Measurements from ENCODE around the gene NT5C2. TPM values are rescaled to one million over a fixed set of nuclear protein-coding genes. Genes with fewer than 3 reads are reported as not detected.
A peak's percentile ranks its signal among the peaks of the same experiment; 100 is the strongest.
"Not testable (repeated sequence)": the region's sequence is repeated elsewhere in the genome, so short reads cannot be mapped to it uniquely, and the experiment has no call there.

NT5C2 gene
- total RNA-seq, 2 experiments from 2014 or later, result 68.9 to 69.4 TPM

- H3K27ac Mint-ChIP-seq, result peak overlapping the region; percentile 25
- no peak for ATAC-seq (ENCODE audit: low read depth)
Observed at GRCh38 chr10:103171278-103171677, 21.8 kb downstream of the NT5C2 start.

GRCh38 chr10:103168438-103168837 is 24.6 kb downstream of the NT5C2 start:
- peaks cover 22% of the 10 kb centered on the region for H3K36me3 Mint-ChIP-seq
- peaks cover 4% of the 10 kb centered on the region for H3K4me1 Mint-ChIP-seq
- no peak overlapping the region for H3K27ac Mint-ChIP-seq
- H3K9me3 Mint-ChIP-seq, result no peaks in the 10 kb centered on the region
- ATAC-seq (ENCODE audit: low read depth), result no peak
- DNase-seq, result no peak
- no peaks in the 10 kb centered on the region for H3K27me3 Mint-ChIP-seq
- POLR2A ChIA-PET, result interaction anchor here (0.7 kb wide), 1 partner anchor 9 kb away, joined by 4 read pairs; no protein-coding TSS in a partner anchor
- H3K4me3 Mint-ChIP-seq, result no peak overlapping the region

More at GRCh38 chr10:103171278-103171677, 21.8 kb downstream of the NT5C2 start:
- DNase-seq, result no peak
- Mint-ChIP-seq H3K4me3 (no peak overlapping the region), H3K36me3 (peaks cover 19% of the 10 kb centered on the region), H3K27me3 (no peaks in the 10 kb centered on the region), H3K4me1 (peaks cover 4% of the 10 kb centered on the region), H3K9me3 (no peaks in the 10 kb centered on the region)
- POLR2A ChIA-PET, result no interaction called here

- DNase-seq; H3K4me3 Mint-ChIP-seq; POLR2A ChIA-PET; ATAC-seq (ENCODE audit: low read depth); H3K4me1 Mint-ChIP-seq; H3K27me3 Mint-ChIP-seq; H3K27ac Mint-ChIP-seq; H3K9me3 Mint-ChIP-seq: not testable (repeated sequence)
- H3K36me3 Mint-ChIP-seq, result peaks cover 26% of the 10 kb centered on the region
Observed at GRCh38 chr10:103167554-103167953, 25.5 kb downstream of the NT5C2 start.

- Mint-ChIP-seq H3K27me3 (no peaks in the 10 kb centered on the region), H3K9me3 (no peaks in the 10 kb centered on the region), H3K4me1 (peaks cover 4% of the 10 kb centered on the region), H3K27ac (no peak overlapping the region), H3K36me3 (peaks cover 30% of the 10 kb centered on the region), H3K4me3 (no peak overlapping the region)
- no peak for ATAC-seq (ENCODE audit: low read depth)
- POLR2A ChIA-PET, result no interaction called here
- no peak for DNase-seq
Observed at GRCh38 chr10:103166523-103166922, 26.5 kb downstream of the NT5C2 start.

GRCh38 chr10:103163766-103164403 is 29.2 kb downstream of the NT5C2 start:
- not testable (repeated sequence) for H3K4me1 Mint-ChIP-seq; ATAC-seq (ENCODE audit: low read depth); DNase-seq; H3K27ac Mint-ChIP-seq; H3K27me3 Mint-ChIP-seq; H3K4me3 Mint-ChIP-seq; H3K9me3 Mint-ChIP-seq
- POLR2A ChIA-PET, result interaction anchor here (0.7 kb wide), 1 partner anchor 30 kb away, joined by 4 read pairs; no protein-coding TSS in a partner anchor
- peaks cover 28% of the 10 kb centered on the region for H3K36me3 Mint-ChIP-seq

- H3K27me3 Mint-ChIP-seq, result no peaks in the 10 kb centered on the region
- peaks cover 21% of the 10 kb centered on the region for H3K36me3 Mint-ChIP-seq
- no peak overlapping the region for H3K27ac Mint-ChIP-seq
- H3K4me1 Mint-ChIP-seq, result peaks cover 5% of the 10 kb centered on the region
- H3K4me3 Mint-ChIP-seq, result no peak overlapping the region
- no peaks in the 10 kb centered on the region for H3K9me3 Mint-ChIP-seq
- ATAC-seq (ENCODE audit: low read depth) (no peak), DNase-seq (no peak)
- POLR2A ChIA-PET, result no interaction called here
Observed at GRCh38 chr10:103157246-103157645, 35.8 kb downstream of the NT5C2 start.

GRCh38 chr10:103155471-103156085 is 37.5 kb downstream of the NT5C2 start:
- peak overlapping the region; percentile 62 for H3K27ac Mint-ChIP-seq
- ATAC-seq (ENCODE audit: low read depth) (no peak), DNase-seq (no peak)
- H3K9me3 Mint-ChIP-seq, result no peaks in the 10 kb centered on the region
- POLR2A ChIA-PET, result interaction anchor here (1.0 kb wide), 1 partner anchor 15 kb away, joined by 4 read pairs; no protein-coding TSS in a partner anchor
- no peaks in the 10 kb centered on the region for H3K27me3 Mint-ChIP-seq
- no peak overlapping the region for H3K4me3 Mint-ChIP-seq
- H3K36me3 Mint-ChIP-seq, result peaks cover 20% of the 10 kb centered on the region
- H3K4me1 Mint-ChIP-seq, result peaks cover 5% of the 10 kb centered on the region

- no peak overlapping the region for H3K4me3 Mint-ChIP-seq
- peaks cover 17% of the 10 kb centered on the region for H3K36me3 Mint-ChIP-seq
- POLR2A ChIA-PET, result interaction anchor here (0.6 to 1.0 kb wide), 2 partner anchors 14 to 87 kb away, joined by 3 to 4 read pairs; no protein-coding TSS in a partner anchor
Observed at GRCh38 chr10:103154521-103155299, 38.4 kb downstream of the NT5C2 start.

GRCh38 chr10:103153302-103154197 is 39.5 kb downstream of the NT5C2 start:
- Mint-ChIP-seq H3K36me3 (peaks cover 17% of the 10 kb centered on the region), H3K4me1 (peaks cover 5% of the 10 kb centered on the region), H3K27me3 (no peaks in the 10 kb centered on the region), H3K27ac (no peak overlapping the region), H3K4me3 (no peak overlapping the region), H3K9me3 (no peaks in the 10 kb centered on the region)
- ATAC-seq (ENCODE audit: low read depth) (no peak), DNase-seq (no peak)
- POLR2A ChIA-PET, result no interaction called here

More at GRCh38 chr10:103154521-103155299, 38.4 kb downstream of the NT5C2 start:
- Mint-ChIP-seq H3K9me3 (no peaks in the 10 kb centered on the region), H3K27me3 (no peaks in the 10 kb centered on the region), H3K4me1 (peaks cover 5% of the 10 kb centered on the region), H3K27ac (no peak overlapping the region)
- ATAC-seq (ENCODE audit: low read depth) (no peak), DNase-seq (no peak)

GRCh38 chr10:103149991-103150622 is 43.0 kb downstream of the NT5C2 start:
- Mint-ChIP-seq H3K27me3 (no peaks in the 10 kb centered on the region), H3K9me3 (no peaks in the 10 kb centered on the region), H3K4me3 (no peak overlapping the region), H3K27ac (no peak overlapping the region), H3K4me1 (peaks cover 2% of the 10 kb centered on the region), H3K36me3 (peaks cover 6% of the 10 kb centered on the region)
- DNase-seq, result no peak
- no peak for ATAC-seq (ENCODE audit: low read depth)
- POLR2A ChIA-PET, result no interaction called here

- no peak for ATAC-seq (ENCODE audit: low read depth)
Observed at GRCh38 chr10:103147645-103148044, 45.4 kb downstream of the NT5C2 start.

GRCh38 chr10:103145860-103146466 is 47.1 kb downstream of the NT5C2 start:
- Mint-ChIP-seq H3K27ac (no peak overlapping the region), H3K36me3 (peaks cover 19% of the 10 kb centered on the region), H3K4me1 (no peaks in the 10 kb centered on the region), H3K27me3 (no peaks in the 10 kb centered on the region), H3K9me3 (no peaks in the 10 kb centered on the region), H3K4me3 (no peak overlapping the region)
- DNase-seq (no peak), ATAC-seq (ENCODE audit: low read depth) (no peak)
- POLR2A ChIA-PET, result no interaction called here

More at GRCh38 chr10:103147645-103148044, 45.4 kb downstream of the NT5C2 start:
- Mint-ChIP-seq H3K27ac (no peak overlapping the region), H3K36me3 (peaks cover 11% of the 10 kb centered on the region), H3K9me3 (no peaks in the 10 kb centered on the region), H3K27me3 (no peaks in the 10 kb centered on the region), H3K4me1 (no peaks in the 10 kb centered on the region), H3K4me3 (no peak overlapping the region)
- no peak for DNase-seq
- POLR2A ChIA-PET, result no interaction called here

Data from activated naive CD8-positive, alpha-beta T cell treated with anti-CD3 and anti-CD28 coated beads, Interleukin-2, amount 10 ng/mL, durations not matched to agents 7 days and 5 days (primary cell).